ENCODE measurements around the gene IQCE. TPM values are rescaled to one million over a fixed set of nuclear protein-coding genes. Genes with fewer than 3 reads are reported as not detected.
A peak's percentile ranks its signal among the peaks of the same experiment; 100 is the strongest.

IQCE gene
- total RNA-seq, 1 experiment from 2014 or later = 21.4 TPM

DNA sequence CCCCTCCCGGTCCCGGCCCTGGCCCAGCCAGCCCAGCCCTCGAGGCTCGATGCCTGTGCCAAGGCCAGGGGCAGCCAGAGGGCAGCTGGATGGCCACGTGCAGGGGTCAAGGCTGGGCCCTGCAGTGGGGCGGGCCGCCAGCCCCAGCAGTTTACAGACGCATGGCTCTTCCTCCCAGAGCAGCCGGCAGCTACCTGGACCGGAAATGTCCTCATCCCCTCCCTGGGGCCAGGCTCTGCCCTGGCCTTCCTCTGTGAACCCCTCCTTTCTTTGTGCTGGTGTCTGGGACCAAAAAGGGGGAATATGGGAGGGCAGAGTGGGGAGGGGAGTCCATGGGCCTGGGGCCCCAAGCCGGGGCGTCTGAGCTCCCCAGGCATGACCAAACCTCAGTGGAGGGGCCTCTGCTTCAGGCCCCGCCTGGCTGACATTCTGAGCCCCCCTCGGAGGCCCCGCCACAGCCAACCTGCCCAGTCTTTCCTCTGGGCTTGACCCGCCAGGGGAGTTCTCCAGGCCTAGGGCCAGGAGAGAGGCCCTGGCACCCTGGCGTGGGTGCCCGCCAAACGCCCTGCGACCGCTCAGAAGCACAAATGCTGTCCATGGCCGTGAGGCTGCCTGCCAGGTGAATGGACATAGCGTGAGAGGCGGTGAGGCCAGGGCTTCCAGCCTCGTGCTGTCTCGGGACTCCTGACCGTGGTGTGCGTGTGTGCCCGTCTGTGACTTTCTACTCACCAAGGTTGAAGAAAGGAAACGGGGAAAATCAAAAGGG, 104.5 kb downstream of the IQCE start:
- no peak overlapping the region for H3K4me3 ChIP-seq (replicated peaks in 1 of 2; ENCODE audit: low read depth in 1 of 2, low read length in 2 of 2)
- no peak for DNase-seq (ENCODE audit: low read depth, low spot score)
- BruUV-seq (replicated peaks) = no TSS peak
- no peak overlapping the region for H3K4me2 ChIP-seq (ENCODE audit: low read length)
- intact Hi-C loops (cut with micrococcal nuclease) = no loop called here
- TF ChIP-seq POLR2AphosphoS5 (IDR thresholded peaks at IDR 0.05; ENCODE audit: low read depth, low read length) = peak; percentile 23; the same call in 1 of the 2 replicates
- TF ChIP-seq SIN3A (IDR thresholded peaks at IDR 0.05; ENCODE audit: low read depth) = no peak
- ChIA-PET CTCF (no interaction called here), POLR2A (no interaction called here), RAD21 (ENCODE audit: low non-redundant PET in 1 of 2, low total read pairs in 2 of 2, uncharacterized antibody in 2 of 2, unreplicated experiment in 2 of 2) (no interaction called here)
- no peaks in the 10 kb centered on the region for H3K79me2 ChIP-seq (ENCODE audit: insufficient read depth, low read length)
- no peak overlapping the region for H3K27ac ChIP-seq (ENCODE audit: low read depth, low read length)
- no peak for ATAC-seq
- H3K36me3 ChIP-seq (ENCODE audit: control insufficient read depth in 1 of 2, insufficient read depth in 2 of 2, low read length in 2 of 2) = no peaks in the 10 kb centered on the region
- H3K9ac ChIP-seq (ENCODE audit: low read length) = no peak overlapping the region
- no peak overlapping the region for H2AFZ ChIP-seq (ENCODE audit: low read depth, low read length, poor library complexity, severe bottlenecking)
- 0 out of 4 replicates have a peak, but pooled peaks cover 0 to 4% of the 10 kb centered on the region in 2 experiments for H3K4me1 ChIP-seq (ENCODE audit: control insufficient read depth in 1 of 2, insufficient read depth in 2 of 2, low read length in 2 of 2)
- no peaks in the 10 kb centered on the region for H4K20me1 ChIP-seq (ENCODE audit: insufficient read depth)
- H3K9me2 ChIP-seq (ENCODE audit: insufficient read depth) = no peaks in the 10 kb centered on the region
- no peaks in the 10 kb centered on the region for H3K27me3 ChIP-seq (ENCODE audit: insufficient read depth, low read length)
- H3K9me3 ChIP-seq (ENCODE audit: control insufficient read depth in 1 of 2, insufficient read depth in 1 of 2, low read depth in 1 of 2, low read length in 2 of 2) = no peaks in the 10 kb centered on the region

GRCh38 chr7:2663960-2664359, 105.2 kb downstream of the IQCE start:
- H3K27ac ChIP-seq (ENCODE audit: low read depth, low read length) = no peak overlapping the region
- H3K4me1 ChIP-seq (ENCODE audit: control insufficient read depth in 1 of 2, insufficient read depth in 2 of 2, low read length in 2 of 2) = 0 out of 4 replicates have a peak, but pooled peaks cover 0 to 4% of the 10 kb centered on the region in 2 experiments
- H3K36me3 ChIP-seq (ENCODE audit: control insufficient read depth in 1 of 2, insufficient read depth in 2 of 2, low read length in 2 of 2) = no peaks in the 10 kb centered on the region
- no peaks in the 10 kb centered on the region for H3K9me3 ChIP-seq (ENCODE audit: control insufficient read depth in 1 of 2, insufficient read depth in 1 of 2, low read depth in 1 of 2, low read length in 2 of 2)
- ChIA-PET POLR2A (no interaction called here), RAD21 (ENCODE audit: low non-redundant PET in 1 of 2, low total read pairs in 2 of 2, uncharacterized antibody in 2 of 2, unreplicated experiment in 2 of 2) (no interaction called here), CTCF (no interaction called here)
- no peaks in the 10 kb centered on the region for H3K79me2 ChIP-seq (ENCODE audit: insufficient read depth, low read length)
- H3K27me3 ChIP-seq (ENCODE audit: insufficient read depth, low read length) = no peaks in the 10 kb centered on the region
- no peak overlapping the region for H3K9ac ChIP-seq (ENCODE audit: low read length)
- no peak for DNase-seq (ENCODE audit: low read depth, low spot score)
- no peak for ATAC-seq
- no peaks in the 10 kb centered on the region for H3K9me2 ChIP-seq (ENCODE audit: insufficient read depth)
- H4K20me1 ChIP-seq (ENCODE audit: insufficient read depth) = no peaks in the 10 kb centered on the region
- TSS peak; percentile 49 for BruUV-seq (replicated peaks)
- TF ChIP-seq FOSL1 (IDR thresholded peaks at IDR 0.05; ENCODE audit: low read depth) (no peak), CBX3 (IDR thresholded peaks at IDR 0.05; ENCODE audit: low read depth) (no peak), POLR2AphosphoS5 (IDR thresholded peaks at IDR 0.05; ENCODE audit: low read depth, low read length) (peak; percentile 8; the same call in 1 of the 2 replicates)
- no peak overlapping the region for H3K4me3 ChIP-seq (replicated peaks in 1 of 2; ENCODE audit: low read depth in 1 of 2, low read length in 2 of 2)
- intact Hi-C loops (cut with micrococcal nuclease) = no loop called here
- H3K4me2 ChIP-seq (ENCODE audit: low read length) = no peak overlapping the region
- H2AFZ ChIP-seq (ENCODE audit: low read depth, low read length, poor library complexity, severe bottlenecking) = no peak overlapping the region

Small RNA genes within 50 kb of the gene (microRNA-seq; reads per million reads assigned to microRNA genes)
- not detected for gene MIR4648 (ENCODE audit: borderline number of aligned reads)

Other genes with a start within 250 kb of the IQCE start
- 41.7 TPM for gene SNX8, start 244.5 kb upstream of the IQCE start, total RNA-seq (2021; ENCODE audit: unreplicated experiment)
- gene EIF3B, start 204.2 kb upstream of the IQCE start, total RNA-seq (2021; ENCODE audit: unreplicated experiment) = 324 TPM
- gene CHST12, start 155.4 kb upstream of the IQCE start, total RNA-seq (2021; ENCODE audit: unreplicated experiment) = 14.2 TPM
- gene GRIFIN, start 82.6 kb upstream of the IQCE start, total RNA-seq (2021; ENCODE audit: unreplicated experiment) = not detected
- 14.3 TPM for gene LFNG, start 39.2 kb upstream of the IQCE start, total RNA-seq (2021; ENCODE audit: unreplicated experiment)
- gene BRAT1, start 3.5 kb upstream of the IQCE start, total RNA-seq (2021; ENCODE audit: unreplicated experiment) = 47.6 TPM
- 40.3 TPM for gene TTYH3, start 73.0 kb downstream of the IQCE start, total RNA-seq (2021; ENCODE audit: unreplicated experiment)
- not detected for gene AMZ1, start 129.2 kb downstream of the IQCE start, total RNA-seq (2021; ENCODE audit: unreplicated experiment)